Keratinocyte (primary cell): ENCODE data around the gene SKAP1. TPM values are rescaled to one million over a fixed set of nuclear protein-coding genes. Genes with fewer than 3 reads are reported as not detected.

ENCODE experiments used
- DNase-seq: peaks from one replicate; pipeline ENCODE4 v3.0.0-alpha.2; 2011; ENCODE audit warnings: low read depth, missing footprints, low spot score
- FAIRE-seq: peaks from 2 replicates; lab custom pipeline; 2011; peaks lifted over from hg19 to GRCh38; lab: Jason Lieb, UNC
- H2AFZ ChIP-seq: 2 replicates; pipeline ENCODE4 v1.6.0; 2012; ENCODE audit warnings: low read length, control low read depth, inconsistent platforms; ENCODE audit not compliant: control insufficient read depth
- H3K27ac ChIP-seq: 2 replicates; pipeline ENCODE4 v1.5.1; 2011; ENCODE audit warnings: low read length; ENCODE audit not compliant: control insufficient read depth, insufficient read depth
- H3K27me3 ChIP-seq: 3 replicates; pipeline ENCODE4 v1.6.0; 2011; ENCODE audit warnings: low read length; ENCODE audit not compliant: control insufficient read depth, insufficient read depth; ENCODE audit errors: extremely low read depth
- H3K36me3 ChIP-seq, 2 experiments: 2 replicates in 1 of 2; 3 replicates in 1 of 2; pipeline ENCODE4 v1.5.1; 2011; ENCODE audit warnings: low read length in 2 of 2, mild to moderate bottlenecking in 1 of 2; ENCODE audit not compliant: control insufficient read depth in 2 of 2, insufficient read depth in 2 of 2; ENCODE audit errors: extremely low read depth in 1 of 2
- H3K4me1 ChIP-seq: 3 replicates; pipeline ENCODE4 v1.5.1; 2011; ENCODE audit warnings: low read length; ENCODE audit not compliant: control insufficient read depth, insufficient read depth; ENCODE audit errors: extremely low read depth
- H3K4me2 ChIP-seq: 3 replicates; pipeline ENCODE4 v1.6.0; 2011; ENCODE audit warnings: low read depth, low read length; ENCODE audit not compliant: control insufficient read depth, insufficient read depth; ENCODE audit errors: extremely low read depth
- H3K4me3 ChIP-seq, 3 experiments: fragments of 200-600 bp in 1 of 3; sonication (generic) in 1 of 3; 2 replicates in 2 of 3; 3 replicates in 1 of 3; pipeline ENCODE4 v1.5.1; 2011 to 2016; ENCODE audit warnings: low read length in 3 of 3, mild to moderate bottlenecking in 3 of 3, control low read depth in 2 of 3, inconsistent platforms in 1 of 3, low read depth in 1 of 3, mixed read lengths in 1 of 3, mixed run types in 1 of 3, moderate library complexity in 1 of 3; ENCODE audit not compliant: control insufficient read depth in 2 of 3, insufficient read depth in 2 of 3; ENCODE audit errors: extremely low read depth in 1 of 3
- H3K79me2 ChIP-seq: 2 replicates; pipeline ENCODE4 v1.6.0; 2012; ENCODE audit warnings: low read length; ENCODE audit not compliant: control insufficient read depth, insufficient read depth
- H3K9ac ChIP-seq: 3 replicates; pipeline ENCODE4 v1.6.0; 2011; ENCODE audit warnings: low read length; ENCODE audit not compliant: control insufficient read depth, insufficient read depth; ENCODE audit errors: extremely low read depth
- H3K9me1 ChIP-seq: 3 replicates; pipeline ENCODE4 v1.6.0; 2011; ENCODE audit warnings: low read length; ENCODE audit not compliant: control insufficient read depth, insufficient read depth; ENCODE audit errors: extremely low read depth
- H3K9me3 ChIP-seq: 2 replicates; pipeline ENCODE4 v1.5.1; 2012; ENCODE audit warnings: low read depth, low read length; ENCODE audit not compliant: control insufficient read depth
- H4K20me1 ChIP-seq: 3 replicates; pipeline ENCODE4 v1.6.0; 2011; ENCODE audit warnings: low read length; ENCODE audit not compliant: control insufficient read depth, insufficient read depth; ENCODE audit errors: extremely low read depth
- EZH2 ChIP-seq: IDR thresholded peaks from one replicate; pipeline ENCODE4 v1.6.1; 2012; ENCODE audit warnings: inconsistent platforms, mild to moderate bottlenecking, low read length, moderate library complexity
- dilution Hi-C: fragments of 300-500 bp; cut with MboI; formaldehyde crosslinking; loops from one replicate; pipeline ENCODE4 v1.7.0; 2020; ENCODE audit warnings: low sequenced_read_pairs; ENCODE audit not compliant: extremely low pct_ligation_motif_present
- polyA plus RNA-seq, 5 experiments: library from polyadenylated mRNA; depleted of rRNA in 3 of 5; stranded (reverse) in 3 of 5; stranded (forward) in 1 of 5; unstranded in 1 of 5; fragments of >200 nt; gene quantifications; 1 replicate in 1 of 5; 2 replicates in 3 of 5; 3 replicates in 1 of 5; pipeline versions ENCODE4 v1.2.1 to v1.2.3, GENCODE V29; 2011 to 2012; ENCODE audit warnings: missing spikeins in 2 of 5, low read depth in 1 of 5, low replicate concordance in 1 of 5
- TF ChIP-seq, protein P1 (sequence below), 3 experiments: IDR thresholded peaks in 1 of 3; conservative IDR thresholded peaks in 1 of 3; optimal IDR thresholded peaks in 1 of 3; 2 replicates in 2 of 3; 3 replicates in 1 of 3; pipeline versions ENCODE3 to v1.5.1; 2011; ENCODE audit warnings: low read length in 3 of 3, mild to moderate bottlenecking in 3 of 3, moderate library complexity in 2 of 3, control low read depth in 1 of 3, inconsistent platforms in 1 of 3; ENCODE audit not compliant: insufficient read depth in 2 of 3; ENCODE audit errors: extremely low read depth in 1 of 3

Gene SKAP1
- polyA plus RNA-seq, 1 donor (not counting 4 experiments of a cell fraction or from before 2014, with no cell fraction given): not detected

DNA sequence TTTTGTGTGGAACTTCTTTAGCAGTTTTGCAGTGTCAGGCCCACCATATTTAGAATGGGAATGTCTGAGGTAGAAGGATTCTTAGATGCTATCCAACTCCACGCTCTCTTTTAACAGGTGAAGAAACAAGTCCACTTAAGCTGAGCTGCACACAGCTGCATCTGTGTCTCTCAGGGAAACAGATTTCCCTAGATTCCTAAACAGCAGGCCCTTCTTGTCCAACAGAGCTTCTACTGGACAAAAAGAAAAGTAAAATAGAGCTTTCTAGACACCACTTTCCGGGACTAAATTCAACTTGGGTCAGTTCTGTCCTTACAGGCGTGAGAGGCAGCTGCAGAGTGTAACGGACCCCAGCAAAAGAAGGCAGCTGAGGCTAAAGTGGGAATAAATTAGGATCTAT lies 270.8 kb downstream of the SKAP1 start:
- H3K27me3 ChIP-seq: peaks cover 13% of the 10 kb centered on the region
- no peaks in the 10 kb centered on the region for H3K9me3 ChIP-seq
- dilution Hi-C loops: no loop called here
- DNase-seq: no peak
- H3K4me2 ChIP-seq: no peak overlapping the region
- H3K36me3 ChIP-seq: no peaks in the 10 kb centered on the region
- no peak overlapping the region for H3K9ac ChIP-seq
- FAIRE-seq: no peak
- H3K4me1 ChIP-seq: peaks cover 2% of the 10 kb centered on the region
- H3K27ac ChIP-seq: no peak overlapping the region
- H4K20me1 ChIP-seq: no peaks in the 10 kb centered on the region
- no peaks in the 10 kb centered on the region for H3K9me1 ChIP-seq
- H3K79me2 ChIP-seq: no peaks in the 10 kb centered on the region
- TF ChIP-seq, protein P1, sequence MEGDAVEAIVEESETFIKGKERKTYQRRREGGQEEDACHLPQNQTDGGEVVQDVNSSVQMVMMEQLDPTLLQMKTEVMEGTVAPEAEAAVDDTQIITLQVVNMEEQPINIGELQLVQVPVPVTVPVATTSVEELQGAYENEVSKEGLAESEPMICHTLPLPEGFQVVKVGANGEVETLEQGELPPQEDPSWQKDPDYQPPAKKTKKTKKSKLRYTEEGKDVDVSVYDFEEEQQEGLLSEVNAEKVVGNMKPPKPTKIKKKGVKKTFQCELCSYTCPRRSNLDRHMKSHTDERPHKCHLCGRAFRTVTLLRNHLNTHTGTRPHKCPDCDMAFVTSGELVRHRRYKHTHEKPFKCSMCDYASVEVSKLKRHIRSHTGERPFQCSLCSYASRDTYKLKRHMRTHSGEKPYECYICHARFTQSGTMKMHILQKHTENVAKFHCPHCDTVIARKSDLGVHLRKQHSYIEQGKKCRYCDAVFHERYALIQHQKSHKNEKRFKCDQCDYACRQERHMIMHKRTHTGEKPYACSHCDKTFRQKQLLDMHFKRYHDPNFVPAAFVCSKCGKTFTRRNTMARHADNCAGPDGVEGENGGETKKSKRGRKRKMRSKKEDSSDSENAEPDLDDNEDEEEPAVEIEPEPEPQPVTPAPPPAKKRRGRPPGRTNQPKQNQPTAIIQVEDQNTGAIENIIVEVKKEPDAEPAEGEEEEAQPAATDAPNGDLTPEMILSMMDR (optimal IDR thresholded peaks at IDR 0.05 in 1 of 3, IDR thresholded peaks at IDR 0.05 in 1 of 3, conservative IDR thresholded peaks at IDR 0.05 in 1 of 3; ENCODE audit: extremely low read depth in 1 of 3, insufficient read depth in 2 of 3, low read length in 3 of 3): no peak
- TF ChIP-seq EZH2: no peak
- H2AFZ ChIP-seq: no peak overlapping the region
- H3K4me3 ChIP-seq: no peak overlapping the region

DNA sequence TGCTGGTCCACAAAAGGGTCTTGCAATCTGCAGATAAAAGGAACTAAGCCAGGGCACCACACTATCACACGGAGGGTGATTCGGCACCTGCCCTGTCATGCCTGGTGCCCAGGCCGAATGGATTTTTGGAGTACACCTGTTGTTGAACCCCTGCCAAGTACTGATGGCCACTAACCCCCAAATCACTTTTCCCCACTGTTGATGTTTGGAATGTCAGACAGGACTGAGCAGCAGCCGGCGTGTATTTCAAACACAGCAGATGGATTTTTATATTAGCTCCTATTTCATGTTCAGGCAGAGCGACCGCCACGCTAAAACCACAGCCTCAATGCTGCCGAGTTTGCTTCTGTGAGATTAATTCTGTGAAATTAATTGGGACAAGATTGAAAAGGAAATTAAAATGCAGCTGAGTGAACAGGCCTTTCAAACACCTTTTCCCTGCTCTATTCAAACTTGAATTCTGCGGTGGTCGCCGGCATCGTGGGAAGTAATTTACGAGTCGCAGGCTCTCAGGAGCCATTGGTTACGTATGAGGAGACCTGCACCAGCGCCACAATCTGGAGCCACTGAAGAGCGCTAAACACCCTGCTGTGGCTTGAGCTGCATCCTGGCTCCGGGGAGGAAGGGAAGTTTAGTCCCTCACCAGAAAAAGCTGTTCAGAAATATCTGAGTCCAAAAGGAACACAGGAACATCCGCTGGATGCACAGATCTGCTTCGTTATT lies 274.0 kb downstream of the SKAP1 start:
- H3K27me3 ChIP-seq: peaks cover 27% of the 10 kb centered on the region

More for the DNA sequence above, 274.0 kb downstream of the SKAP1 start:
- no peak overlapping the region for H3K27ac ChIP-seq
- no peaks in the 10 kb centered on the region for H3K79me2 ChIP-seq
- H3K9ac ChIP-seq: no peak overlapping the region
- H3K9me3 ChIP-seq: no peaks in the 10 kb centered on the region
- dilution Hi-C loops: no loop called here
- no peak for DNase-seq
- no peak overlapping the region for H2AFZ ChIP-seq
- H3K4me3 ChIP-seq: no peak overlapping the region
- FAIRE-seq: no peak
- TF ChIP-seq, protein P1 (optimal IDR thresholded peaks at IDR 0.05 in 1 of 3, IDR thresholded peaks at IDR 0.05 in 1 of 3, conservative IDR thresholded peaks at IDR 0.05 in 1 of 3; ENCODE audit: extremely low read depth in 1 of 3, insufficient read depth in 2 of 3, low read length in 3 of 3): no peak
- TF ChIP-seq EZH2: no peak
- no peaks in the 10 kb centered on the region for H3K9me1 ChIP-seq
- H3K4me2 ChIP-seq: no peak overlapping the region
- H3K36me3 ChIP-seq: no peaks in the 10 kb centered on the region
- H3K4me1 ChIP-seq: no peaks in the 10 kb centered on the region
- no peaks in the 10 kb centered on the region for H4K20me1 ChIP-seq
